D721Med (cell line): ENCODE results near the gene ILKAP.
A peak's percentile ranks its signal among the peaks of the same experiment; 100 is the strongest.

Experiments used
- DNase-seq: peaks from one replicate; pipeline ENCODE4 v3.0.0; 2011; ENCODE audit warnings: low spot score; ENCODE audit not compliant: insufficient read length
- FAIRE-seq: peaks from 2 replicates; lab custom pipeline; 2011; peaks lifted over from hg19 to GRCh38; lab: Jason Lieb, UNC
- CTCF ChIP-seq: IDR thresholded peaks from 2 replicates; pipeline ENCODE4 v1.5.1; 2012; ENCODE audit warnings: mild to moderate bottlenecking, control low read depth; ENCODE audit not compliant: insufficient read depth; ENCODE audit errors: missing control alignments

The ILKAP gene

GRCh38 chr2:238159071-238159539 is 44.4 kb downstream of the ILKAP start:
- no peak for TF ChIP-seq CTCF
- DNase-seq (no peak), FAIRE-seq (no peak)

DNA sequence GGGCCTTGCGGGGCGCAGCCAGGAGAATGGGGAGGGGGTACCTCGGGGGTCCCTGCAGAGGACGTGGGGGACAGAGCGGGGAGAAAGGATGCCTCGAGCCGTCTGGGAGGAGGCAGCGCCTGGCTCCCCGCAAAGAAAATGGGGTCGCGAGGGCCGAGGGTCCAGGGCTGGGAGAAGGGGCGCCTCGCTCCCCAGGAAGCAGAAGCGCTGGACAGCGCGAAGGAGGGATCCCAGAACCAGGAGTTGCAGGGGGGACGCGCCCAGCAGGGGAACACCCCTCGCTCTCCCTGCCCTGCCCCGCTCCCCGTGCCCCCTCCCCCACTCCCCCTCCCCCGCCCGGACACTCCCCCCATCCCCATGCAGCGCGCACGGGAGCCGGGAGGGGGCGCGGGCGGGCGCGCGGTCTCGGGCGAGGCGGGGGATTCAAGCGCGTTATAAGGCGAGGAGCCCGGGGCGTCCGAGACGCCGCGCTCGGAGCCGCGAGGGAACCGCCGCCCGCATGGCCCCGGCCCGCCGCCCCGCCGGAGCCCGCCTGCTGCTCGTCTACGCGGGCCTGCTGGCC is 44.9 kb downstream of the ILKAP start, which contains the start of gene ERFE:
TSS of gene ERFE (plus strand) at position 462 of the 562 bp plus-strand sequence. CDS start at position 500, 38 bp downstream.
- peak; percentile 40 for TF ChIP-seq CTCF
- FAIRE-seq (no peak), DNase-seq (peak; percentile 86)

- no peak for DNase-seq
- FAIRE-seq, result no peak
- TF ChIP-seq CTCF, result no peak
These were observed 45.4 kb downstream of the ILKAP start for GRCh38 chr2:238158018-238158508.

- no peak for FAIRE-seq
- no peak for DNase-seq
These were observed 45.9 kb downstream of the ILKAP start for GRCh38 chr2:238157506-238158017.

DNA sequence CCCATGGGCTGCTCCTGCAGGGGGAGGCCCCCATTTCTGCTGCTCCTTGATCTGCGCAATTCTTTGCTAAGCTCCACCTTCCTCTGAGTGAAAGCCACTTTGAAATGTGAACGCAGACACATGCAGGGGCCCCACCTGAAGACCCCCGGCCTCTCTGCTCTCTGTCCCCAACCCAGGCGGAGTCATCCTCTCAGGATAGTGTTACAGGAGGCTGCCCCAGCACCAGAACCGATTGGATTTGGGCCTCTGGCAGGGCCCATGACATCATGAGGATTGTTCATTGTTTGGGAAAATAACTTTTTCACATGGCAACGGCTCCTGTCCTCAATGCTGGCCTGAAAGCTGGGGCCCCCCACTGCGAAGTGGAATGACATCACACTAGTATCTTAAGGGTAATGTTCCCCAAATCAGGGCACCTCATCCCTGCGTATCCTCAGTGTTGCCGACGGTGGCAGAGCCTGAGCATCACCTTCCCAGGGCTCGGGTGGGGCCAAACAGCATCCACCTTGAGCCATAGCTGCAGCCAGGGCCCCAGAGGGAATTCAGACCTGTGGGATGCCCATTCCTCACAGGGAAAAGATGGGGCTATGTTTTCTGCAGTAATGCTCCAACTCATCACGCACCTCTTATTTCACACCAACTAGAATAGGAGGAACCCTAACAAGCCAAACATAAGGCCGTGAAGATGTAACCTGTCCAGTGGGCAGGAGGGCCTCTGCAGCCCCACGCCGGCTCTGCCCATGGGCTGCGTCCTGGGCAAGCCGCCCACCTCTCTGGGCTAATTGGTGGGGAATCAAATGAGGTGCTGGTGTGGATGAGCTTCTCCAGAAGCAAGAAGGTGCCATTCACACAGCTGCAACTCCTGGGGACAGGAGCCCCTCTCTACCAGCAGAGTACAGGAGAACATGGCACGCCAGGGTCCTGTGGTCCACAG is 47.5 kb downstream of the ILKAP start:
- DNase-seq, result no peak
- FAIRE-seq, result no peak
- no peak for TF ChIP-seq CTCF

More at GRCh38 chr2:238157506-238158017, 45.9 kb downstream of the ILKAP start:
- TF ChIP-seq CTCF, result no peak

DNA sequence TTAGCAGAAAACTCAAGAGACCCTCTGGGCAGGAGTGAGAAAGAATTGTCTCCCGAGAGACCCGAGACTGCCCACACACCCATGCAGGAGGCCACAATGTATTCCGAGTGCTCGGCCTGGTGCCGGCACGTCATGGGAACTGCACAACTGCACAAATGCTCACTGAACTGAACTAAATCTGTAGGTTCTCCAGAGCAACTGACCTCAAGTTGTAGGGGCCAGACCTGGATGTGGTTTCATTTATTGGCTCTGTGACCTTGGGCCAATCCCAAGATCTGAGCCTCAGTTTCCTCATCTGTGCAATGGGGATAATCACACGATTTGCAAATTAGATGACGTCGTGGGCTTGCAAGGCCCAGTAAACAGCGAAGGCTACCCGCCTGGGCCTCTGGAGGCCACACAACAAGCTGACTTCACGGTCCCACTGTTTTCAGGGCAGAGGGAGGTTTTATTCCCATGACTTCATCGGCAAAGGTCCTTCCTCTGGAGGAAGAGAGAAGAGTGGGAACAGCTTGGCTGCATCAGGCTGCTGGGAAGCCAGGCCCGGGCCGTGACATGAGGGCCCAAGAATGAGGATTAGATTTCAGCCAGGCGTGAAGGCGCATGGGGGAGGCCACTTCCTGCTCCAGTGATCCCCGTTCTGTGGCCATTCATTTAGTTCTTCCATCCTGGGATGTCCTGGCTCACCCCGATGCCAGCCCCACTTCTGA is 48.3 kb downstream of the ILKAP start:
- FAIRE-seq (no peak), DNase-seq (no peak)
- TF ChIP-seq CTCF, result no peak
